Central memory CD8-positive, alpha-beta T cell (primary cell): ENCODE data around the gene DYNLL2.
"Not testable (repeated sequence)": the region's sequence is repeated elsewhere in the genome, so short reads cannot be mapped to it uniquely, and the experiment has no call there.

Experiments used
- ATAC-seq: fragments of 150-1000 bp; cut with Tn5 transposase; replicated peaks from 2 replicates; pipeline ENCODE4 v1.10.0; 2022; ENCODE audit warnings: mild to moderate bottlenecking, moderate FRiP score, moderate number of reproducible peaks; ENCODE audit not compliant: poor library complexity, severe bottlenecking; ENCODE audit errors: extremely low read depth
- DNase-seq, 2 donors: peaks; one replicate each; pipeline ENCODE4 v3.0.0; 2021; ENCODE audit warnings: low spot score in 2 of 2
- H3K27ac Mint-ChIP-seq: one replicate; pipeline ENCODE4 v1.8.0; 2022; ENCODE audit warnings: low read depth, mild to moderate bottlenecking, moderate library complexity, mixed read lengths
- H3K27me3 Mint-ChIP-seq: one replicate; pipeline ENCODE4 v1.8.0; 2022; ENCODE audit warnings: mixed read lengths
- H3K36me3 Mint-ChIP-seq: one replicate; pipeline ENCODE4 v1.8.0; 2022; ENCODE audit warnings: mild to moderate bottlenecking, moderate library complexity, mixed read lengths; ENCODE audit not compliant: insufficient read depth
- H3K4me1 Mint-ChIP-seq: one replicate; pipeline ENCODE4 v1.8.0; 2022; ENCODE audit warnings: mixed read lengths
- H3K4me3 Mint-ChIP-seq: one replicate; pipeline ENCODE4 v1.8.0; 2022; ENCODE audit warnings: mild to moderate bottlenecking, moderate library complexity, mixed read lengths
- H3K9me3 Mint-ChIP-seq: one replicate; pipeline ENCODE4 v1.8.0; 2022; ENCODE audit warnings: mixed read lengths

Gene DYNLL2

DNA sequence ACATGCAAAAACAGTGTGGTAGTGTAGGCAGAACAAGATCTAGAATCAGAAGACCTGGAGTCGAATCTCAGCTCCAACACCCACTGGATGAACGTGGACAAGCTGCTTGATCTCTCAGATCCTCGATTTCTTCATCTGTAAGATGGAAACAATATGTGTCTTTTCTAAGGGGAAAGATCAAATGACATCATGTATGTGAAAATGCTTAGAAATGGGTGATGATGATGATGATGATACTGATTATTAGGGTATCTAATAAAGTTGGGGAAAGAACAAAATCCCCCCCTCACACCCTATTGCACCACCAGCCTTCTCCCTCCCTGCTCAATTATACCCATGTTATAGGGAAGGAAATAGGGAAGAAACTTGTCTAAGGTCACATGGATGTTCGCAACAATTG lies 10.9 kb downstream of the DYNLL2 start:
- peak overlapping the region; percentile 41 for H3K27ac Mint-ChIP-seq
- no peak for ATAC-seq

DNA sequence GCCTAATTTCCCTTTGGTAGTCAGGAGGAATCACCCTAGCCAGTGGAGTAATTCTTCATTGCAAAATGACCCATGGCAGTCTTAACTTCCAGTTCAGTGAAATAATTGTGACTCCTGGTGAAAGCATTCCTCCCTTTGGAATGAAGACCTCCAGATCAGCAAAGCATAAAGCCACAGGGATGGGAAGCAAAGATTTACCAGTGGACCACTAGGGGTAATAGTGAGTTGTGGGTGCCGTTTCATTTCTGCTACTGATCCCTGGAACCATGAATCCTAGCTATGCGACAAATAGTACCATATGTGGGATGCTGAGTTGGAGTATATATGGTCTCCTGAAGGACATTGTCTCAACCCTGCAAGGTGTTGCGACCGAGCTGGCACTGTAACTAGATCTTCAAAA lies 13.7 kb downstream of the DYNLL2 start:
- no peaks in the 10 kb centered on the region for H3K9me3 Mint-ChIP-seq
- no peak overlapping the region for H3K27ac Mint-ChIP-seq
- H3K4me1 Mint-ChIP-seq: peaks cover 41% of the 10 kb centered on the region
- H3K27me3 Mint-ChIP-seq: no peaks in the 10 kb centered on the region
- DNase-seq (no peak), ATAC-seq (no peak)
- peaks cover 6% of the 10 kb centered on the region for H3K36me3 Mint-ChIP-seq
- no peak overlapping the region for H3K4me3 Mint-ChIP-seq

More for the DNA sequence above, 10.9 kb downstream of the DYNLL2 start:
- H3K4me3 Mint-ChIP-seq: no peak overlapping the region
- H3K27me3 Mint-ChIP-seq: no peaks in the 10 kb centered on the region
- no peaks in the 10 kb centered on the region for H3K9me3 Mint-ChIP-seq
- peaks cover 51% of the 10 kb centered on the region for H3K4me1 Mint-ChIP-seq
- H3K36me3 Mint-ChIP-seq: peaks cover 30% of the 10 kb centered on the region
- DNase-seq: no peak

DNA sequence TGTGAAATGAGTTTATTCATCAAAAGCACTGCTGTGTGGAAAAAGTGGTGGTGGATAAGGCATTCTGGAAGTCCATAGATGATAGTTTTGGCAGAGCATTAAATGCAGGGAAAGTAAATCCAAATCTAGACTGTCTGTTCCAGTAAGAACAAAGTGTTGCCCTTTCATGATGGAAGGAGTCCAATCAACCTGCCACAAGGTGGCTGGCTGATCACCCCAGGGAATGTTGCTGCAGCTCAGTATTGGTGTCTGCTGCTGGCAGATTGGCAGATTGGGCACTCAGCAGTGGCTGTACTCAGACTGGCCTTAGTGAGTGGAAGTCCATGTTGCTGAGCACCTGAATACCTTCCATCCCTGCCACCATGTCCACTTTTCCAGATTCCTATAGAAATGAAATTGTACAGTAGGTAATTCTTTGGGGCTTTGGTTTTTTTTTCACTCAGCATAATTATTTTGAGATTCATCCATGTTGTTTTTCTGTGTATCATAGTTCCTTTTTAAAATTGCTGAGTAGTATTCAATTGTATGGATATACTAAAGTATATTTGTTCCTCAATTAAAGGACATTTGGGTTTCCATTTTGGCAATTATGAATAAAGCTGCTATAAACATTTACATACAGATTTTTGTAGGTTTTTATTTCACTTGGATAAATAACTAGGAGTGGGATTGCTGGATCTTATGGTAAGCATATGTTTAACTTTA lies 14.3 kb downstream of the DYNLL2 start:
- no peak for DNase-seq
- Mint-ChIP-seq H3K36me3 (peaks cover 6% of the 10 kb centered on the region), H3K4me1 (peaks cover 34% of the 10 kb centered on the region), H3K9me3 (no peaks in the 10 kb centered on the region), H3K27me3 (no peaks in the 10 kb centered on the region), H3K4me3 (no peak overlapping the region), H3K27ac (no peak overlapping the region)
- no peak for ATAC-seq

DNA sequence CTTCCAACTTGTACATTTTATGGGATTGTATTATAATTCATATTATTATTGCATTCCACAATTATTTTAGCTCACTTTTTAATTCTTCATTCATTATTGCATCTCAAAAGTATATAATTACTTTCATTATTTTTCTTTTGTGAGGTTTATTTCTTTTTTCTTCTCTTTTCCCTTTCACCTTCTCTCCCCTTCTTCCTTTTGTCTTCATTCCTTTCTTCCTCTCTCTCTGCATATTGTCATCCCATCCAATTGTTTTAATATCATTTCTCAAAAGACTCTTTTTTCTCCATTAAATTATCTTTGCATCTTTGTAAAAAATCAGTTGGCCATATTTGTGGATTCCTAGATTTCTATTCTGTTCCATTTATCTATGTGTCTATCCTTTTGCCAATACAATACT lies 17.3 kb downstream of the DYNLL2 start:
- Mint-ChIP-seq H3K4me3 (no peak overlapping the region), H3K36me3 (peaks cover 3% of the 10 kb centered on the region), H3K27me3 (no peaks in the 10 kb centered on the region), H3K9me3 (no peaks in the 10 kb centered on the region), H3K4me1 (peaks cover 27% of the 10 kb centered on the region), H3K27ac (no peak overlapping the region)
- ATAC-seq: no peak
- no peak for DNase-seq

DNA sequence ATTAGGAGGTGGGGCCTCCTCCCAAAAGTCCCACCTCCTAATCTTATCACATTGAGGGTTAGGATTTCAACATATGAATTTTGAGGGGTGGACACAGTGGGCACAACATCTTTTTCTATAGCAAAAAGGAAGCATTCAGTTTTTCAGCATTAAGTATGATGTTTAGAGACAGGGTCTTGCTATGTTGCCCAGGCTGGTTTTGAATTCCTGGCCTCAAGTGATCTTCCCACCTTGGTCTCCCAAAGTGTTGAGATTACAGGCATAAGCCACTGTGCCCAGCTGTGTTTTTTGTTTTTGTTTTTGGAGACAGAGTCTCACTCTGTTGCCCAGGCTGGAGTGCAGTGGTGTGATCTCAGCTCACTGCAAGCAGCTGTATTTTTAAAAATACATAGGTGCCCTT lies 18.7 kb downstream of the DYNLL2 start:
- DNase-seq, H3K27me3 Mint-ChIP-seq, ATAC-seq, H3K4me3 Mint-ChIP-seq, H3K27ac Mint-ChIP-seq, H3K9me3 Mint-ChIP-seq, H3K36me3 Mint-ChIP-seq: not testable (repeated sequence)
- peaks cover 27% of the 10 kb centered on the region for H3K4me1 Mint-ChIP-seq

DNA sequence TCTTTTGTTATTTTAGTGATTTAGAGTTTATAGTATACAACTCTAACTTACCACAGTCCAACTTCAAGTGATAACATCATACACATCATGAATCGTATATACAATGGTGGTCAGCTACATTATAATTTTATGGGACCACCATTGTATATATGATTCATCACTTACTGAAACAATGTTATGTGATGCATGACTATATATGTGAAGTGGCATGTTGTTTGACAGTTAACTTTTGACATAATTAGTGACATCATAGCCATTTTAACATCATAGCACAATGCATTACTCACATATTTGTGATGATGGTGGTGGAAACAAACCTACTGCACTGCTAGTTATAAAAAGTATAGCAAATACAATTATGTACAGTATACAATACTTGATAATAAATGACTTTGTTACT lies 21.9 kb downstream of the DYNLL2 start:
- no peak for DNase-seq
- peaks cover under 1% of the 10 kb centered on the region for H3K4me1 Mint-ChIP-seq
- no peaks in the 10 kb centered on the region for H3K9me3 Mint-ChIP-seq
- no peaks in the 10 kb centered on the region for H3K27me3 Mint-ChIP-seq
- peaks cover 3% of the 10 kb centered on the region for H3K36me3 Mint-ChIP-seq
- H3K4me3 Mint-ChIP-seq: no peak overlapping the region
- ATAC-seq: no peak
- H3K27ac Mint-ChIP-seq: no peak overlapping the region

DNA sequence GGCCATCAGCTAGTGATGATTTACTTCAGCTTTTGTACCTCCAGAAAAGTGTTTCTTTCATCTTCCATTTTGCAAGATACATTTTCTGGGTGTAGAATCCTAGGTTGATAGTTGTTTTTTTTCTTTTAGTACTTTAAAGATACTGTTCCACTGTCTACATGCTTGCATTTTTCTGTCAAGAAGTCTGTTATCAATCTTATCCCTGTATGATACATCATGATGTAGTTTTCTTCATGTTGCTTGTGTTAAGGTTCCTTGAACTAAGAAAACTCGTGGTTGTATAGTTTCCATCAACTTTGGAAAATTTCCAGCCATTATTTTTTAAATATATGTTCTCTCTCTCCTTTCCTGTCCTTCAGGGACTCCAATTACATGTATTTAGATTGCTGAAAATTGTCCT lies 24.1 kb downstream of the DYNLL2 start:
- Mint-ChIP-seq H3K4me1 (no peaks in the 10 kb centered on the region), H3K27me3 (no peaks in the 10 kb centered on the region), H3K9me3 (no peaks in the 10 kb centered on the region), H3K27ac (no peak overlapping the region), H3K36me3 (peaks cover 3% of the 10 kb centered on the region), H3K4me3 (no peak overlapping the region)
- DNase-seq (no peak), ATAC-seq (no peak)

DNA sequence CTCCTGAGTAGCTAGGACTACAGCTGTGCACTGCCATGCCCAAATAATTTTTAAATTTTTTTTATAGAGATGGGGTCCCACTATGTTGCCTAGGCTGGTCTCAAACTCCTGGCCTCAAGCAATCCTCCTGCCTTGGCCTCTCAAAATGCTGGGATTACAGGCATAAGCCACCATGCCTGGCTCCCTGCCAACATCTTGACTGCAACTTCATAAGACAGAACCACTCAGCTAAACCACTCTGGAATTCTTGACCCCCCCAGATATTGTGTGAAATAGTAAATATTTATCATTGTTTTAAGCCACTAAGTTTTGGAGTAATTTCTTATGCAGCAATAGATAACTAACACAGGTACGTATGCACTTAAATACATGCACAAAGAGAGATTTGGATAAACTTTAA lies 26.0 kb downstream of the DYNLL2 start:
- Mint-ChIP-seq H3K27me3 (no peaks in the 10 kb centered on the region), H3K36me3 (peaks cover 4% of the 10 kb centered on the region), H3K4me1 (no peaks in the 10 kb centered on the region), H3K9me3 (no peaks in the 10 kb centered on the region), H3K4me3 (no peak overlapping the region), H3K27ac (no peak overlapping the region)
- no peak for DNase-seq
- ATAC-seq: no peak

DNA sequence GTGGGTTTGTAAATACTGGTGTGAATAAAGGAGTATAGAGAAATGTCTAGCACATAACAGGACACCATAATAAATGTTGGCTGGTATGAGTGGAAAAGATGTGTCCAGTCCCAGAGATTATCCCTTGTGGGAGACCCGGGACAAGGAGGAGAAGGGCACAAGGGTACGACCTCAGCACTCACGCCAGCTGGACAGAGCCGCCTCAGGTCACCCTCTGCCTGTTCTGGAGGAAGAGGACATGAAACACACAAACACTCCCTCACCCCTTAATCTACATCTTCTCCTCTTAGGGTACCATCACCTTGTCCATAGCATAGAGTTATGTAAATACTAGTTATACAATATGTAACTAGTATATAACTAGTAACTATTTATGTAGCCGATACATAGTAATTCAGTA lies 26.8 kb downstream of the DYNLL2 start:
- H3K4me1 Mint-ChIP-seq: no peaks in the 10 kb centered on the region
- no peaks in the 10 kb centered on the region for H3K27me3 Mint-ChIP-seq
- no peak for DNase-seq
- peaks cover 2% of the 10 kb centered on the region for H3K36me3 Mint-ChIP-seq
- no peak overlapping the region for H3K27ac Mint-ChIP-seq
- no peak overlapping the region for H3K4me3 Mint-ChIP-seq
- H3K9me3 Mint-ChIP-seq: no peaks in the 10 kb centered on the region
- ATAC-seq: no peak

DNA sequence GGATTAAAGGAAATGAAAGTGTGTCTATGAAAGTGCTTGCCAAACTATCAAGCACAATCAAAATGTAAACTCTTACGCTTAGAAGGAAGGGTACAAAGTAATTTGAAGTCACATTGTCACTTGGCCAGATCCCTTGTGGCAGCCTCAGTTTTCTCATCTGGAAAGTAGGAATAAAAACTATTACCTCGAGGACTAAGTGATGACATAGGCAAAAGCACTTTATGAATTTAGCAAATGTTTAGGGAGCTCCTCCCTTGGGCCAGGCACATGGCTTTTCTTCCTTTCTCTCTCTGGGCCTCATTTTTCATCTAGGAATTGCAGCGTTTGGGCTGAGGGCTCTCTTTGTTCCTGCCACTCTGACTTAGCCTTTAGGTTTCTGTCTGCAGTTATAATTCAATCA lies 28.5 kb downstream of the DYNLL2 start:
- DNase-seq: no peak
- Mint-ChIP-seq H3K36me3 (peaks cover 2% of the 10 kb centered on the region), H3K4me1 (no peaks in the 10 kb centered on the region), H3K27ac (no peak overlapping the region), H3K4me3 (no peak overlapping the region), H3K27me3 (peaks cover 10% of the 10 kb centered on the region), H3K9me3 (no peaks in the 10 kb centered on the region)
- no peak for ATAC-seq

DNA sequence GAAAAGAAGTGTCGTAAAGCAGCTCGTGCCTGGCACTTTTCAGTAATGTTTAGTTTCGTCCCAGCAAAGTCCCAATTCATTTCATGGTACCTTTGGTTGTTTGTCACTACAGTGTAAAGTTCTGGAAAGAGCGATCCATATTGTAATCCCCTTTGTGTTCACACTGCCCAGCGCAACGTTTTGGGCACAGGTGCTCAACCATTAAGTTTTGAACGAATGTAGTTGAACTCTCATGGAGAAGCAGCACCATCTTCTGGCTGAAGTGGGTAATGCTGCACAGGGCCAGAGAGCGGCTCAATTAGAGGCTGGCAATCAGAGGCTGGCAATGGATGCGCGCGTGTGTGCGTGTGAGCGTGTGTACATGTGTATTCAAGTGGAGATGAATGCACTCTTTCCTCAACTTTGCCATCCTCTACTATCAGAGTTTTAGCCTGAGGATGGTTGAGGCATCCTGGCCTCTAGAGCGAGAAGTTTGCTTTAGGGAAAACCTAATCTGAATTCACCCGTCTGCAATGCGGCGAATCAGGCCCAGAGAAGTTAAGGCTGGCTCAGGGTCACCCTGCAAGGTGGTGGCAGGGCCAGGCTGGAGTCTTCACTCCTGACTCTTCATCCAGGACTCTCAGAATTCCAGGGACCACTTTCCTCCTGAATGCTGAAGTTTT lies 29.9 kb downstream of the DYNLL2 start:
- no peaks in the 10 kb centered on the region for H3K4me1 Mint-ChIP-seq
- ATAC-seq (peak; percentile 67), DNase-seq (peak; percentile 77 to 89)
- H3K36me3 Mint-ChIP-seq: peaks cover 2% of the 10 kb centered on the region
- no peak overlapping the region for H3K4me3 Mint-ChIP-seq
- H3K9me3 Mint-ChIP-seq: no peaks in the 10 kb centered on the region
- peaks cover 10% of the 10 kb centered on the region for H3K27me3 Mint-ChIP-seq
- H3K27ac Mint-ChIP-seq: no peak overlapping the region

DNA sequence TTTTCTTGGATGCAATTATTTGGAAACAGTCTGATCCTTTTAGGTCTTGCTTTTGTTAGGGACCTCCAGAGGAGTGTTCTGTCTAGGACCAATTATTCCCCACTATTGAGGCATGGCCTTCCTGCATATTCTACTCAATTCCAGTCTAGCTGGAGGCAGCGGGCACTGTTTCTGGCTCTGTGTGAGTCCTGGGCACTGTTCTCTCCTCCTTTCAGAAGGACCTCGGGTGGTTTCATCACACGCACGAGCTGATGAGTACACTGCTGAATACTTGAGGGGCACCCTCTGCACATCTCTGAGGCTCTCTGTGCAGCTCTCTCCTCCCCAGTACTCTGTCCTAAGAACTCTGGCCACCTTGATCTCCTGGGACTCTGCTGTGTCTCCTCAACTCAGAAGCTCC lies 30.7 kb downstream of the DYNLL2 start:
- peaks cover 10% of the 10 kb centered on the region for H3K27me3 Mint-ChIP-seq
- H3K4me3 Mint-ChIP-seq: no peak overlapping the region
- no peaks in the 10 kb centered on the region for H3K9me3 Mint-ChIP-seq
- no peak overlapping the region for H3K27ac Mint-ChIP-seq
- no peak for DNase-seq
- peaks cover 2% of the 10 kb centered on the region for H3K36me3 Mint-ChIP-seq
- no peak for ATAC-seq
- H3K4me1 Mint-ChIP-seq: no peaks in the 10 kb centered on the region

DNA sequence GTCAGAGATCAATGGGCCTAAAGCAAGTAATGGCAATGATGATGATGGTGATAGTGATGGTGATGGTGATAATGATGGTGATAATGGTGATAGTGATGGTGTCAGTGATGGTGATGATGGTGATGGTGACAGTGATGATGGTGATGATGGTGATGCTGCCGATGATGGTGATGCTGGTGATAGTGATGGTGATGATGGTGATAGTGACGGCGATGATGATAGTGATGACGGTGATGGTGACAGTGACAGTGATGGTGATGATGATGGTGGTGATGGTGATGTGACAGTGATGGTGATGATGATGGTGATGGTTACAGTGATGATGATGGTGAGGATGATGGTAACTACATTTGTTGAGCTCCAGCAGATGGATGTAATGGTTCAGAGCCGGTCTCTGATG lies 34.2 kb downstream of the DYNLL2 start:
- H3K27me3 Mint-ChIP-seq: peaks cover 10% of the 10 kb centered on the region
- H3K4me3 Mint-ChIP-seq: no peak overlapping the region
- ATAC-seq (no peak), DNase-seq (no peak)
- H3K4me1 Mint-ChIP-seq: peaks cover 6% of the 10 kb centered on the region
- no peak overlapping the region for H3K27ac Mint-ChIP-seq
- peaks cover 2% of the 10 kb centered on the region for H3K36me3 Mint-ChIP-seq
- H3K9me3 Mint-ChIP-seq: no peaks in the 10 kb centered on the region
